GM21526 (cell line): Measurements from ENCODE around the gene KMT2B.

Experiments used
- ATAC-seq: cut with Tn5 transposase; IDR thresholded peaks from one replicate; pipeline ENCODE4 v1.9.1; 2021; ENCODE audit warnings: moderate library complexity; ENCODE audit not compliant: unreplicated experiment, low FRiP score

KMT2B gene

DNA sequence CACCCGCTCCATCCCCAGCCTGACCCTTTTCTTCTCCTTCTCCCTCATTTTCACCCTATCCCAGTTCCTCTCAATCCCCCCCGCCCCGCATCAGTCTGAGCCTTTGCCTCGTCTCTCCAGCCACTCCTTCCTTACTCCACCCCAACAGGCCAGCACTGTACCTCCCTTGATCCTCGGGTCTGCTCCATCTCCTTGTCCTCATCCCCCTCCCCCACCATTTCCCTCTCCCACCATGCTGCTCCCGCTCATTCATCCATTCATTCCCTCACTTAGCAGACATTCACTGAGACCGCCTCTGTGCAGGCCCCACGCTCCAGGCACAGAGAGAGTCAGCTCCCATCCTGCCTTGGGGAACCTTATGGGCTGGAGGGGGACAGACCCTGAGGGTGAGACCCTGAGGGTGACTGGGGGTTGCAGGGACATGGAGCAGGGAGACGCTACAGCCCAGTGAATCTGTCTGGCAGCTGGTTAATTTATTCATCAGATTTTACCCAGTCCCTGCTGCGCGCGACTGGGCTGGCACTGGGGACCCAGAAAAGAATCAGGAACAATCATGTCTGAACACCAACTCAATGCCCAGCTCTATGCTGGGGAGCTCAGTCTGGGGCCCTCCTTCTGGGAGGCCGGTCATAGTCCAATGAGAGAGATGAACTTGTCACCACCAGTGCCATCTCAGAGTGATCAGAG lies 58.4 kb downstream of the KMT2B start:
- ATAC-seq: no peak

- no peak for ATAC-seq
Measured at GRCh38 chr19:35777086-35777841, 59.5 kb downstream of the KMT2B start.

GRCh38 chr19:35777961-35778360 lies 60.2 kb downstream of the KMT2B start:
- ATAC-seq: no peak

- ATAC-seq: no peak
Measured at GRCh38 chr19:35779033-35779432, 61.2 kb downstream of the KMT2B start.

DNA sequence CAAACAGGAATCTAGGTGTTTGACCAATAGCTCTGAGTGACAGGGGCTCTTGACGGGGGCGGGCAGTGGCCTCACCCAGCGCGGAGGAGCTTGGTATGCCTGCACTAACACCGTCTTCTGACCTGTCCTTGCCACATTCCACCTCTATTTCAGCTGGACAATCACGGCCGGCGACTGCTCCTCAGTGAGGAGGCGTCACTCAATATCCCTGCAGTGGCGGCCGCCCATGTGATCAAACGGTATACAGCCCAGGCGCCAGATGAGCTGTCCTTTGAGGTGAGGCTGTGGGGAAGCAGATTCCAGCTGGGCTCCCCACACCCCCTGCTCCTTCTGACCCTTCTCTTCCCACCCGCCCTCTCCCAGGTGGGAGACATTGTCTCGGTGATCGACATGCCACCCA lies 62.3 kb downstream of the KMT2B start:
- ATAC-seq: no peak

- ATAC-seq: no peak
Measured at GRCh38 chr19:35780717-35781116, 62.9 kb downstream of the KMT2B start.

- no peak for ATAC-seq
Measured at GRCh38 chr19:35781650-35782049, 63.8 kb downstream of the KMT2B start.

GRCh38 chr19:35782589-35782988 lies 64.8 kb downstream of the KMT2B start:
- ATAC-seq: no peak

DNA sequence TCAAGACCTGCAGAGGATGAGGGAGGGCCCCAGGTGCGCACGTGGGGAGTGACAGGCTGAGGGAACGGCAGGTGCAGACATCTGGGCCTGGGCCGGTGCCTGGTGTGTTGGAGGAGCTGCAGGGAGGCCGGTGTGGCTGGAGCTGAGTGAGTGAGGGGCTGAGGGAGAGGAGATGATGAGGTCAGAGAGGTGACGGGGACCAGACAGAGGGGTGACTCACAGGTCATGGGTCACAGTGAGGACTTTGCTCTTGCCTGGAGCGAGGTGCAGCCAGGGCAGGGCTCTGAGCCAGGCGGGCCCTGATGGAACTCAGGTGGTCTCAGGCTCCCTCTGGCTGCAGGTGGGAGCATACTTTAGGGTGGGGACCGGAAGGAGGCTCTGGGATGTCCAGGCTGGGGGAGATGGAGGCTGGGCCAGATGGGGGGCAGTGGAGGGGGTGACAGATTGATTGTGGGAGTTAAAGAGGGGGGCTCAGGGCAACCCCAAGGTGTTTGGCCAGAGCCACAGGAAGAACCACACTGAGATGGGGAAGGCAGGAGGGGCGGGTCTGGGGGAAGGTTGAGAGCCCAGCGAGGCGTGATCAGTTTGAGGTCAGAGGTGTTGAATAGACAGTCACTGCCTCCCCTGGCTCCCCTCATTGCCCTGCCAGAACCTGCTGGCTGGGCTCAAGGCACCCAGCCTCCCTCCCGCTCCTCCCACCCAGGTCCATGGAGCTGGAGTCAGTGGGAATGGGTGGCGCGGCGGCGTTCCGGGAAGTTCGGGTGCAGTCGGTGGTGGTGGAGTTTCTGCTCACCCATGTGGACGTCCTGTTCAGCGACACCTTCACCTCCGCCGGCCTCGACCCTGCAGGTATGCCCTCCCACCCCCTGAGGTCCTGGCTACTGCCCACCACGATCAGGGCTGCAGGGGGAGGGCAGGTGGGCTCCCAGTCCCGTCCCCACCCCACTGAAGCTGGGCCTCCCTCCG lies 65.9 kb downstream of the KMT2B start:
- no peak for ATAC-seq

- no peak for ATAC-seq
Measured at GRCh38 chr19:35784503-35785338, 66.9 kb downstream of the KMT2B start.

DNA sequence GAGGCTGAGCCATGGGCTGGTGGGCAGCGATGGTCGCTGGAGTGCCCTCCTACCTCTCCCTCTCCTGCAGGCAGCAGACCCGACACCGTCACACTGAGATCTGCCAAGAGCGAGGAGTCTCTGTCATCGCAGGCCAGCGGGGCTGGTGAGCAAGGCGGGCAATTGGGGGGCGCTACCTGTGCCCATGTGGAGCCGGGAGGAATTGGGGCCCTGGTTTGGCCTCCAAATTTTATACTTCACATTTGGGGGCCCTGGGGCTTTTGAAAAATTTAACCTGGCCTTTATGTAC lies 67.5 kb downstream of the KMT2B start:
- ATAC-seq: no peak

DNA sequence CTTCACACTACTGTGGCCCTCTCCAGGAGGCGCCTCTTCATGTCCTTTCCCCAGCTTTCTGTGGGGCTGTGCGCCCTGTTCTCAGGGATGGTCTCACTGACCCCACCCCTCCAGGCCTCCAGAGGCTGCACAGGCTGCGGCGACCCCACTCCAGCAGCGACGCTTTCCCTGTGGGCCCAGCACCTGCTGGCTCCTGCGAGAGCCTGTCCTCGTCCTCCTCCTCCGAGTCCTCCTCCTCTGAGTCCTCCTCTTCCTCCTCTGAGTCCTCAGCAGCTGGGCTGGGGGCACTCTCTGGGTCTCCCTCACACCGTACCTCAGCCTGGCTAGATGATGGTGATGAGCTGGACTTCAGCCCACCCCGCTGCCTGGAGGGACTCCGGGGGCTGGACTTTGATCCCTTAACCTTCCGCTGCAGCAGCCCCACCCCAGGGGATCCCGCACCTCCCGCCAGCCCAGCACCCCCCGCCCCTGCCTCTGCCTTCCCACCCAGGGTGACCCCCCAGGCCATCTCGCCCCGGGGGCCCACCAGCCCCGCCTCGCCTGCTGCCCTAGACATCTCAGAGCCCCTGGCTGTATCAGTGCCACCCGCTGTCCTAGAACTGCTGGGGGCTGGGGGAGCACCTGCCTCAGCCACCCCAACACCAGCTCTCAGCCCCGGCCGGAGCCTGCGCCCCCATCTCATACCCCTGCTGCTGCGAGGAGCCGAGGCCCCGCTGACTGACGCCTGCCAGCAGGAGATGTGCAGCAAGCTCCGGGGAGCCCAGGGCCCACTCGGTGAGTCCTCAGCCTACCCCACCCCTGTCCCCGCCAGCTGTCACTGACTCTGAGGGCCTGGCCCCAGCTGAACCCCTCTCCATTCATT lies 68.7 kb downstream of the KMT2B start:
- no peak for ATAC-seq

GRCh38 chr19:35787227-35787799 lies 69.5 kb downstream of the KMT2B start:
- ATAC-seq: no peak
